Measurements from ENCODE around the gene TSC1.

DNA sequence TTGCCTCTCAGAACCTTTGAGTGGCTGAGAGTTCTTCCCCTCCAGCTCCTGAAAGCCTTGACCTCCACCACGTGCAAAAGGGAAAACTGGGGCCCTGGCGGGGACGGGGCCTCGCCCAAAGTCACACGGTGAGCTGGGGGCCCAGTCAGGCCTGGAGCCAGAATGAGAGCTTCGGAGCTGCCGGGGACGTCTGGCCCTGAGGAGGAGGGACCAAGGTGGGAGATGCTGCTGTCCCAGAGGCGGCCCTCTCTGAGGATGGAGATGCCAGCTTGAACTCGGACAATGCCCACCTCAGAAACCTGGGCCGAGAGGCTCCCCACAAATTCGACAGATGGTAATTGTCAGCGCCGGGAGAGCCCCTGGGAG is 67.0 kb downstream of the TSC1 start:
- TF ChIP-seq, protein P1, sequence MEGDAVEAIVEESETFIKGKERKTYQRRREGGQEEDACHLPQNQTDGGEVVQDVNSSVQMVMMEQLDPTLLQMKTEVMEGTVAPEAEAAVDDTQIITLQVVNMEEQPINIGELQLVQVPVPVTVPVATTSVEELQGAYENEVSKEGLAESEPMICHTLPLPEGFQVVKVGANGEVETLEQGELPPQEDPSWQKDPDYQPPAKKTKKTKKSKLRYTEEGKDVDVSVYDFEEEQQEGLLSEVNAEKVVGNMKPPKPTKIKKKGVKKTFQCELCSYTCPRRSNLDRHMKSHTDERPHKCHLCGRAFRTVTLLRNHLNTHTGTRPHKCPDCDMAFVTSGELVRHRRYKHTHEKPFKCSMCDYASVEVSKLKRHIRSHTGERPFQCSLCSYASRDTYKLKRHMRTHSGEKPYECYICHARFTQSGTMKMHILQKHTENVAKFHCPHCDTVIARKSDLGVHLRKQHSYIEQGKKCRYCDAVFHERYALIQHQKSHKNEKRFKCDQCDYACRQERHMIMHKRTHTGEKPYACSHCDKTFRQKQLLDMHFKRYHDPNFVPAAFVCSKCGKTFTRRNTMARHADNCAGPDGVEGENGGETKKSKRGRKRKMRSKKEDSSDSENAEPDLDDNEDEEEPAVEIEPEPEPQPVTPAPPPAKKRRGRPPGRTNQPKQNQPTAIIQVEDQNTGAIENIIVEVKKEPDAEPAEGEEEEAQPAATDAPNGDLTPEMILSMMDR (conservative IDR thresholded peaks at IDR 0.05): no peak
- TF ChIP-seq ZFX (IDR thresholded peaks at IDR 0.05): no peak
